GM18526 (cell line): Measurements from ENCODE around the gene WDR35.

Experiments used
- POLR2A ChIP-seq: IDR thresholded peaks from 3 replicates; pipeline ENCODE4 v1.6.1; 2011; ENCODE audit not compliant: insufficient read length; ENCODE audit errors: extremely low read depth

WDR35 gene

DNA sequence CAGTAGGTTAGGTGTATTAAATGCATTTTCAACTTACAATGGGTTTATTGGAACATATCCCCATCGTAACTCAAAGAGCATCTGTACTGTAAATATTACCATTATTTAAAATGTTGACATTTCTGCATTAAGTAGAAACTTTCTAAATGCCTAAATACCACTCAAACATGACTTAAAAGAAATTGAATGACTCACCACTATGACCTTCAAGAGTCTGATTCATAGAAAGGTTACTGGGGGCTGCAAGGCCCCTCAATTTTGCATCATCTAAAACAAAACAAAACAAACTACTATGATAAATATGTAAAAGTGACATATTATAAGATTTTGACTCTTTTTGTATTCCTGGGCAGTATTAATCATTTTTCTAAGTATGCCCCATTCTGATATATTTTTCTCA is 7.6 kb downstream of the WDR35 start:
- no peak for TF ChIP-seq POLR2A

DNA sequence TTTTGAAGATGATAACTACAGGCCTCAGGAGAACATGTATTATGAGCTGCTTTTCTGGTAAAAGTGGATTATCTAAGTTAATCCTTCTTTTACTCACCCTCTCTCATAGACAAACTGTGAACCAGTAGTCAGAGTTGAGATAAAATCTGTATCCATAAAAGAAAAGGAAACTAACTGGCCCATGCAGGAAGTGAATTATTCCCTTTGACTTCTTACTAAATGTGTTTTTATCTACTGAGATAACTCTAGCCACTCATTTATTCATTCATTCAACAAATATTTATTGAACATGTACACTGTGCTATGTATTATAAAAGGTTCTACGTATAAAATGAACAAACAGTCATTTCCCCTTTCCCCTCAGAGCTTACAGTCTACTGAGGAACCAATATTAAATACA is 10.0 kb downstream of the WDR35 start:
- TF ChIP-seq POLR2A = no peak

DNA sequence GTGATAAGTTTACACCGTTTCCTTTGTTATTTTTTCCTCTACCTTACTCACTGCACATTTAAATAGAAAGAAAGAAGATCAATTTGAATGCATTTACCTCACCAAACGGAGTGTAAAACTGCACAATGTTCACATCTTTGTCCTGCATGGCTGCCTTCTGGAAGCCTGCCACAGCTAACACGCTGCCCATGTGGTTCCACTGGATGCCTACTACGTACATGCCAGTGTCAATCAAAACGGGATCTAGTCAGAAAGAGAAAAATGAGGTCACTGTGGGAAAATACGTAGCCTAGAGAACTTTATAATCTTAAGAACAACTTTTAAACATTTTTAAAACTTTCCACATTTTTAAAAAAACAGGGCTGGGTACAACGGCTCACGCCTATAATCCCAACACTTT is 16.4 kb downstream of the WDR35 start:
- no peak for TF ChIP-seq POLR2A

DNA sequence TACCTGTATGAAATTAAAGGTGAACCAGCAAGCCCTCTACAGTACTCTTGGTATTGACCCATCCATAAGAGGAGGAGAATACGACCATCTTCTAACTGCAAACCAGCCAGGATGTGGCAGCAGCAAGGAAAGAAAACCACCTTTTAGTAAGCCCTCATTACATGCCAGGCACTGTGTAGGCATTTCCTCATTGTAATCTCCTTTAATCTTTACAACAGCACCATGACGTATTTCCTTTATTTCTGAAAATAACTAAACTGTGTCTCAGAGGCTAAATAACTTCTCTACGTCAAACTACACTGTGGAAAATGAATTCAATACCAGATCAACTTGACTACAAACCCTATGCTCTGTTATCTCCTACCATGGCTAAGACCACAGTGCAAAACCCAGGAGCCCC is 18.2 kb downstream of the WDR35 start:
- no peak for TF ChIP-seq POLR2A

DNA sequence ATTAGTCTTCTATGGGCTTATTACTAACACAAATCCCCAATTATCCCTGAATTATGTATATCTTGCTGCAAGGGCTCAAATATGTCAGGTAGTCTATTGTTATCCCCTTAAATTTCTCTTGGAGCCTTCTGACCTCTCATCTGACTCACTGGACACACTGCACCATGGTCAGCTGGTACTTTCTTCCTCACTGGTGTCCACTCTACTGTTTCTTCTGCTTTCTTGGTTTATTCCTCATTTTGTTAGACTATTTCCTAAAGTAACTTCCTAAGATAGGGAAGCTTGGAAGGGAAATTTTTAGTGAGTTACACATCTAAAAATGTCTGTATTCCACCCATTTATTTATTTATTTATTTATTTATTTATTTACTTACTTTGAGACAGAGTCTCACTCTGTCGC is 26.5 kb downstream of the WDR35 start:
- no peak for TF ChIP-seq POLR2A

DNA sequence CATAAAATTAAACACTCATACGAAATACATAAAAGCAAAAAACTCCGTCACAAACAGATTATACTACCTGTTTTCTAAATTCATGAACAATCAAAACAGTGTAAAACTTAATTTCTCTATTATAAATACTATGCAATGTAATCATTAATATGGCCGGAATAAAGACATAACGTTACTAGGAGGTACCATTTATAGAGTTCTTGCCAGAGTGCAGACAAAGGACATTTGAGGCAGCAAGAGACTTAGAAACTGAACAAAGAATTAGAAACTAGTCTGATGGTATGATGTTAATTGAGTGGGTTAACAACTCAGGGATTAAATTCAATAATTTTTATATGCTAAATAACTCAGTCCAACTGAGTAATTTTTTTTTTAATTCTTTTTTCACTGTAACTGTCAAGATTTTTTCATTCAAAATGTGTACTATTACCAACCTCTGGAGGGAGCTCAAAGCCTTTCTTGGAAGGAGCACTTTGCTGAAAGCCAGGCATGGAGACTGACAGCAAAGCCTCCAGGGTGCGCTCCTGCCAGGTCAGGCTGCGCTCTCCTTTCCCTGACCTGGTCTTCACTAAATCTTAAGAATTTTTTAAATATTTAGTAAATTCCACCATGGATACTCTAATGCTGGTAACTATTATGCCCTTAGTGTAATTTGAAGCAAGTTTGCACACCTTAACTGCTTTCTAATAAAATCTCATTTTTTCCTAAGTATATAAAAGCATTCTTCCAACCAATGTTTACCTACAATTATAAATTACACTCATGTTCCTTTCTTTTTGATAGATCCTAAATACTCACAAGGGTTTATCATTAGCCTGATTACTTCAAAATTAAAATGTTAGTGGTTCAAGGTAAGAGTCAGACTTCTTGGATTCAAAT is 34.1 kb downstream of the WDR35 start:
- TF ChIP-seq POLR2A = no peak

DNA sequence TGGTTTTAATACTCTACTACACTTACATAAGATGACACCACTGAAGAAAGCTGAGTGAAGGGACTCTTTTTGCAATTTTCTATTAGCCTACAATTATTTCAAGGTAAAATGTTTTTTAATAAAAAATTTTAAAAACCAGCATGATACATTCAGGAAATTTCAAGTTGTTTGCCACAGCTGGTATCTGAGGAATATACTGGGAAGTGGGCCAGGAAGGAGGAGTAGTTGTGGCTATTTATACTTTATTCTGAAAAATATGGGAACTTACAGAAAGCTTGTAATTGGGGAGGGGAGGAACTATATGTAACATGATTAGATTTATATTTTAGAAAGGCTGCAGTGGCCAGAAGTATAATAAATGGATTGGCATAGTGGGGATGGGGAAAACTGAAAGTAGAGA is 40.8 kb downstream of the WDR35 start:
- TF ChIP-seq POLR2A = no peak

DNA sequence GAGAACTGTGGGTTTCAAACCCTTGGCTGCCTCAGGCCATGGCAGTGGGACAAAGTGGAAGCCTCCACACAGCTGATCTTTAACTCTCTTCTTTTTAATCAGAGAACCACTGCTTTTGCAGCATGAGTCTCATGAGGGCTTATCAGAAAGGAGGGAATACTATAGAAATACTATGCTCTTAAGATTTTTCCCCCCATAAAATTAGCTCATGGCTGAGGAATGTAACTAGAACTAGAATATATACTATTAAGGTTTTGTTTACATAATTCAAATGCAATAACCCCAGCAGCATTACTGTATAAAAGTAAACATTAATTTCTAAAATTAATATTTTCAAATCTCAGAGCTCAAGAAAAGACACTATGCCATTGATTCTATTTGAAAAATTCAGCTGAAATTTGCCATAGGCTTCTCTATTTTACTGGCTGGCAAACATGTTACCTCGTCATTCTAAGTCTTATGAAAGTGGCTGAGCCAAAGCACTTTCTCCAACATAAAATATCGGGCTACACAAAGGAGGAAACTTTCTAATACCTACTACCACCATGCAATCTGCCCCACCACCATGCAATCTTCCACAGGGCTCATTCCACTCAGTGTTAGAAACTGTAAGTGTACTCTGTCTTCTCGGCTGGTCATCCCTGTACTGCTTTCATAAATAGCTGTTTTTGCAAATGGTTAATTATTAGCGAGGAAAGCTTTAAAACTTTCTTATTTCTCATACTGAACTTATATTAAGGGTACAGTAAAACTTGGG is 42.5 kb downstream of the WDR35 start:
- no peak for TF ChIP-seq POLR2A

DNA sequence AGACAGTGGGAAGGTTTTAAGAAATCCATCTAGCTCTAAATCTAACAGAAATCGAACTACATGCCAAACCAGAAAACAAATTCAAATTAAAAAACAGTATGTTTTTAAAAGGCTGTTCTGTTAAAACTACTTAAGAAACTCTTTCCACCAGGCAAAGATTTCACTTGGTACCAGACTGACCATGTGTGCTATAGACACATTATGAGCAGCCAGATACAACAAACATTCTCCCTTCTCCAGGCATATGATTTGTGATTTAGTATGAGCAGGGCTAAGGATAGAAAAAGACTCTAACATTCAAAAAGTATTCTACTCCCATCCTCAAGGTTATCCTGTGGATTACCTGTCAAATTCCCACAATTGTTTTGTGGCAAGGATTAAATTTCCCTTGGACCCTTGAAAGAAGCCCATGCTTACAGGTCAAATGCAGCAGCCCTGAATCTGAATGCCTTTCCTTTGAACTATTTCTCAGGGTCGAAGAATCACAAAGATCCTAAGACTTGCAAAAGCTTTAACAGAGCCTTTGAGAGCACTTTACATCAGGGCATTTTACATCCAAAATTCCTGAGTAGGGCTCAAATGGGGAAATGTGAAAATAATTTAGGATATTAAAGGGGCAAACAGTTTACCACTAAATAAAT is 45.6 kb downstream of the WDR35 start:
- no peak for TF ChIP-seq POLR2A

DNA sequence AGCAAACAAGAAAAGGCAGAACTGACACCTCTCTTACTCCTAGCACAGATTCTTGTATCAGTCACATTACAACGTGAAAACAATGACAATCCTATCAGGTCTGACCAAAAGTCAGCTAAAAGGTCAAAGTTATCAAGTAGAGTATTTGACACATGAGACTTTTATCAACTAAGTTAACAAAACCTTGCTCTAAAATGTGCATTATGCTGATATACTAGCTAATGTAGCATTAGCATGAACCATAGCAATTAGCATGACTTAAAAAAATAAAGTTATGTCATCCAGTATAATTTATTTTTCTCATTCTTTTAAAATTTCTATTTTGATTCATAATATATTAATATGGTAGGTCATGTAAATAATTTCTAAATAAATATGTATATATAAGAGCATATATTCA is 46.7 kb downstream of the WDR35 start:
- TF ChIP-seq POLR2A = no peak

DNA sequence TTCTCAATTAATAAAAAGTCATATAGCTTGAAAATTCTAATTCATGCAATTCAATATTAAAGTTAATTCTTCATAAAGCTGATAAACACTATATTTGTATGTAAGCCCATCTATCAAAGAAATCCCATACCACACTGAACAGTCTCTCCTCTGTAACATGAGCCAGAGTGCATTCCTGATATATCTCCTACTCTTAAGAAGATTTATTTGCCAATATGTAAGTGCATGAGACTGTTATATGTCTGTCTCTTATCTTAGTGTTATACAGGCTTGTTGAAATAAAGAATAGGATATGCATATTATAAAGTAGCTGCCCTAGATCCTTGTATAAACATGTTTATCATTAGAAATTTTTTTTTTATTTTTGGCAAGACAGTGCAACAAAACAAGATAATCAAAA is 47.7 kb downstream of the WDR35 start:
- no peak for TF ChIP-seq POLR2A

DNA sequence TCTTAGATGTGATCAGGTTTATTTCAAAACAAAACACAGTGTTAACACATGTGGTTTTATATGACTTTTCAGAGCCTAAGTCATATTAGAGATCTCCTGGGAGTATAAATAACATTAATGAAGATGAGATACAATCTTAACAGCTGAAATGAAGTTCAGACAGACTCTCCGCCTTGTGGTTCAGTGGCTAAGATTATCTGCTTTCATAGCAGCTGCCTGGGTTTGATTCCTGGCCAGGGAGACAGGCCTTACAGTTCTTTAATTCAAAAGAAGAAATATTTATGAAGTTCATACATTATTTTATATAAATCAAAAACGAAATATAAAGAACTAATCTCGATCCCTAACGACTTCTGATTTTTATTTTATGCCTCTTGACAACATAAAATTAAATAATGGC is 52.9 kb downstream of the WDR35 start:
- TF ChIP-seq POLR2A = no peak

DNA sequence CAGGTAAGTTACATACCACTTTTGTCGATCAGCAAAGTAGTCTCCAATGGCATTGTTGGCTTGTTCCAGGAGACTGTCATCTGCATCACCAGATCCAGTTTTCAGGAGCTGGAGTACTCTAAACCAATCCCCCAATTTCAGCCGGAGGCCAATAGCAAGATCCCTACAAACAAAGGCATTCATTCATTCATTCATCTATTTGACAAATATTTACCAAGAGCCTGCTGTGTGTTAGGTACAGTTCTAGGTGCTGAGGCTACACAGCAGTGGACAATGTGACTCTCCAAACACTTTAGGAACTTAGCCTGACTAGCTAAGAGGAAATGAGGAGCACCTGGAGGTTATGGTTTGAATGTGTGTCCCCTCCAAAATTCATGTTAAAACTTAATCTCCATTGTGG is 53.7 kb downstream of the WDR35 start:
- TF ChIP-seq POLR2A = no peak

DNA sequence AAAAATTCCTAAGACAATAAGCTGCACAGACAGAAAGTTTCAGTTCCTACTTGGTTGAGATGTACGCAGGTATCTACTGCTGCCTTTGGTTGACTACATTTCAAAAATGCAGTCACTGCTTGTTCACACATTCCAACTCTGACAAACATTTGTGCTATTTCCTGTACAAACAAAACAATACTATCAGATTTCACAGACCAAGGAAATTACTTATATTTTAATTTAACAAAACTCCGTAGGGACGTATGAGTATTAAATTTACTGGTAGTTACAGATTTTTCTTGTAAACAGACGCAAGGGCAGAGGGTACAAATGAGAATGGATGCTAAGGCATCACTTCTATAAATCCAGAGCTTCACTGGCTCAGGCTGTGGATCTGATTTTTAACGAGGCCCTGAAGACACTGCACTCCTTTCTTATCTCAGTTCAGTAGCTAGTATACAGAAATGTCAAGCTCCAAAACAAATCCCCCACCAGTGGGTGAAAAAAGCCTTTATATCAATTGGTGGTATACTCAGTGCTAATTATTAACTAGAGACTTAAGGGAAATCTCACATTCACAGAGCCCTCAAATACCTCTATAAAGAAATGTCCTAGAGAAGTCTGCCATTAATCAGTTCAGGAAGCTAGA is 56.4 kb downstream of the WDR35 start:
- no peak for TF ChIP-seq POLR2A

DNA sequence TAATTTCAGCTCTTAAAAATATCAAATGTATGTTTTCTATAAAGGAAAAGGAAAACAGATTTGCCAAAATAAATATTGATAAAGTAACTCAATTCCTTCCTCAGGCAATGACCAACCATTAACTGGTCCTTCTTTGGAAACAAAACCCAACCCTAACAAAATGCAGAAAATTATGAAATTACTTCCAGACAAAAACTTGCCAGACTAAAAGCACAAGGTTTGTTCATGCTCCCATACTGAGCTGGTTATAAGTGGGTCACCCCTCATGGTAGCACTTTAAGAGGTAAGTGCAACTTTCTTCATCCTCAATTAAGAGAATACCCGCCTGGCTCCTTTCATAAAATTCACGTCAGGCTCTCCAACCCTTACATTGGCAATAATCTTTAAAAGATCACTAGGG is 57.0 kb downstream of the WDR35 start:
- TF ChIP-seq POLR2A = no peak
